ENCODE data around the gene CASD1.

CASD1 gene

DNA sequence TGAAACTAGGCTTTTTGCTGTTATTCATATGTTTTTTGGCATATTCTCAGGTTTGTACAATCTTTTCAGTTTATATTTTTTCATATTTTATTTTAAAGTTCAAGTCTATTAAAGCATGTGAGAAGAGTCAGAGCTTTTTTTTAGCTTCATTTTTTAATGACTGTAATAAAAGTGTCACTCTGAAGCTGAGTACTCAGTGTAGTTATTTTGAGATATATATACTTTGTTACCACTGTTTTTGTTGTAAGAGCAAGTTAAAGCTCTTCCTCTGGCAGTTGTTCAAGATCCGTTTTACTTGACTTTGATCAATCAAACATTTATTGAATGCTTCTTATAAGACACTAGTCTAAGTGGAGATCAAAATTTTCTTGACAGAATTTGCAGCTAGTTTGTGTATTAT lies 37.5 kb downstream of the CASD1 start:
- TF ChIP-seq EZH2 (optimal IDR thresholded peaks at IDR 0.05; ENCODE audit: low read depth, low read length) (no peak), EZH2phosphoT487 (IDR thresholded peaks at IDR 0.05; ENCODE audit: low read length) (no peak), CTCF (IDR thresholded peaks at IDR 0.05; ENCODE audit: low read length) (no peak)
- DNase-seq, result no peak
- no peaks in the 10 kb centered on the region for H4K20me1 ChIP-seq (ENCODE audit: insufficient read depth, low read length)
- H3K9ac ChIP-seq (ENCODE audit: low read length), result no peak overlapping the region
- no peak overlapping the region for H3K4me2 ChIP-seq (ENCODE audit: low read depth, low read length)
- no peaks in the 10 kb centered on the region for H3K79me2 ChIP-seq (ENCODE audit: low read length)
- no peaks in the 10 kb centered on the region for H3K9me2 ChIP-seq (replicated peaks; ENCODE audit: insufficient read depth, low read length)
- no peak overlapping the region for H3K4me3 ChIP-seq (ENCODE audit: low read length)
- no peak overlapping the region for H2AFZ ChIP-seq (ENCODE audit: low read length)
- H3K36me3 ChIP-seq (replicated peaks; ENCODE audit: insufficient read depth, low read length), result no peaks in the 10 kb centered on the region
- H3K27me3 ChIP-seq (replicated peaks; ENCODE audit: insufficient read depth, low read length), result no peaks in the 10 kb centered on the region
- no peak overlapping the region for H3K27ac ChIP-seq (ENCODE audit: low read length)
- no peaks in the 10 kb centered on the region for H3K9me3 ChIP-seq (replicated peaks; ENCODE audit: insufficient read depth, low read length)
- H3K4me1 ChIP-seq (ENCODE audit: low read length), result no peaks in the 10 kb centered on the region
- no peaks in the 10 kb centered on the region for H3F3A ChIP-seq (ENCODE audit: insufficient read depth, low read length)

DNA sequence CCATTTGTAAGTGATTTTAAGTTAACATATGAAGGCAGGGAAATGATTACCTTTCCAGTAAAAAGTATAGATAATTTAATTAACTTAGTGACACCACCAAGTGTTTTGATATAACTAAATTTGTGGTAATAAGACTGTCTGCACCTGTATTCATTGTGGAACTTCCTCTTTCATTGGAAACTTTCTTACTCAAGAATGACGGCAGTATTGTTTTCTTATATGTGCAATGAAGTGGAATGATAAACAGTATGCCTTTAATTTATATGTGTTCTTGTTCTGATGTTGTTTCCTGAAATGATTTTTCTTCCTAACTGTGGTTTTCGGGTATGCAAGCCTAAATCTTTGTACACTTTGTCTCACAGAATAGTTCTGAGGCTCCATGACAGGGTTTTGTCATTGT lies 46.4 kb downstream of the CASD1 start:
- H3K4me1 ChIP-seq (ENCODE audit: low read length), result no peaks in the 10 kb centered on the region
- H3K27me3 ChIP-seq (replicated peaks; ENCODE audit: insufficient read depth, low read length), result no peaks in the 10 kb centered on the region
- no peak overlapping the region for H3K4me2 ChIP-seq (ENCODE audit: low read depth, low read length)
- H2AFZ ChIP-seq (ENCODE audit: low read length), result no peak overlapping the region
- H3K79me2 ChIP-seq (ENCODE audit: low read length), result no peaks in the 10 kb centered on the region
- no peak overlapping the region for H3K9ac ChIP-seq (ENCODE audit: low read length)
- H3K4me3 ChIP-seq (ENCODE audit: low read length), result no peak overlapping the region
- no peaks in the 10 kb centered on the region for H4K20me1 ChIP-seq (ENCODE audit: insufficient read depth, low read length)
- no peak for TF ChIP-seq CTCF (IDR thresholded peaks at IDR 0.05; ENCODE audit: low read length)
- no peak for TF ChIP-seq EZH2 (optimal IDR thresholded peaks at IDR 0.05; ENCODE audit: low read depth, low read length)
- TF ChIP-seq EZH2phosphoT487 (IDR thresholded peaks at IDR 0.05; ENCODE audit: low read length), result no peak
- DNase-seq, result no peak
- H3F3A ChIP-seq (ENCODE audit: insufficient read depth, low read length), result no peaks in the 10 kb centered on the region
- H3K9me2 ChIP-seq (replicated peaks; ENCODE audit: insufficient read depth, low read length), result no peaks in the 10 kb centered on the region
- no peaks in the 10 kb centered on the region for H3K9me3 ChIP-seq (replicated peaks; ENCODE audit: insufficient read depth, low read length)
- no peak overlapping the region for H3K27ac ChIP-seq (ENCODE audit: low read length)
- no peaks in the 10 kb centered on the region for H3K36me3 ChIP-seq (replicated peaks; ENCODE audit: insufficient read depth, low read length)

- DNase-seq, result no peak
- H3K9ac ChIP-seq (ENCODE audit: low read length), result no peak overlapping the region
- no peaks in the 10 kb centered on the region for H3K9me2 ChIP-seq (replicated peaks; ENCODE audit: insufficient read depth, low read length)
- no peaks in the 10 kb centered on the region for H4K20me1 ChIP-seq (ENCODE audit: insufficient read depth, low read length)
- H3K4me2 ChIP-seq (ENCODE audit: low read depth, low read length), result no peak overlapping the region
- no peaks in the 10 kb centered on the region for H3K36me3 ChIP-seq (replicated peaks; ENCODE audit: insufficient read depth, low read length)
- no peaks in the 10 kb centered on the region for H3K9me3 ChIP-seq (replicated peaks; ENCODE audit: insufficient read depth, low read length)
- H3K27me3 ChIP-seq (replicated peaks; ENCODE audit: insufficient read depth, low read length), result no peaks in the 10 kb centered on the region
- no peaks in the 10 kb centered on the region for H3F3A ChIP-seq (ENCODE audit: insufficient read depth, low read length)
- H3K4me1 ChIP-seq (ENCODE audit: low read length), result no peaks in the 10 kb centered on the region
- H3K4me3 ChIP-seq (ENCODE audit: low read length), result no peak overlapping the region
- H2AFZ ChIP-seq (ENCODE audit: low read length), result no peak overlapping the region
- H3K27ac ChIP-seq (ENCODE audit: low read length), result no peak overlapping the region
- no peak for TF ChIP-seq CTCF (IDR thresholded peaks at IDR 0.05; ENCODE audit: low read length)
- no peak for TF ChIP-seq EZH2 (optimal IDR thresholded peaks at IDR 0.05; ENCODE audit: low read depth, low read length)
- no peak for TF ChIP-seq EZH2phosphoT487 (IDR thresholded peaks at IDR 0.05; ENCODE audit: low read length)
- H3K79me2 ChIP-seq (ENCODE audit: low read length), result no peaks in the 10 kb centered on the region
Observed at GRCh38 chr7:94557215-94557614, 47.6 kb downstream of the CASD1 start.

All from MM.1S (cell line).